ENCODE data around the gene ADARB2. TPM values are rescaled to one million over a fixed set of nuclear protein-coding genes. Genes with fewer than 3 reads are reported as not detected.

Gene ADARB2
- total and polyA plus RNA-seq, 3 experiments from 2014 or later, result not detected

DNA sequence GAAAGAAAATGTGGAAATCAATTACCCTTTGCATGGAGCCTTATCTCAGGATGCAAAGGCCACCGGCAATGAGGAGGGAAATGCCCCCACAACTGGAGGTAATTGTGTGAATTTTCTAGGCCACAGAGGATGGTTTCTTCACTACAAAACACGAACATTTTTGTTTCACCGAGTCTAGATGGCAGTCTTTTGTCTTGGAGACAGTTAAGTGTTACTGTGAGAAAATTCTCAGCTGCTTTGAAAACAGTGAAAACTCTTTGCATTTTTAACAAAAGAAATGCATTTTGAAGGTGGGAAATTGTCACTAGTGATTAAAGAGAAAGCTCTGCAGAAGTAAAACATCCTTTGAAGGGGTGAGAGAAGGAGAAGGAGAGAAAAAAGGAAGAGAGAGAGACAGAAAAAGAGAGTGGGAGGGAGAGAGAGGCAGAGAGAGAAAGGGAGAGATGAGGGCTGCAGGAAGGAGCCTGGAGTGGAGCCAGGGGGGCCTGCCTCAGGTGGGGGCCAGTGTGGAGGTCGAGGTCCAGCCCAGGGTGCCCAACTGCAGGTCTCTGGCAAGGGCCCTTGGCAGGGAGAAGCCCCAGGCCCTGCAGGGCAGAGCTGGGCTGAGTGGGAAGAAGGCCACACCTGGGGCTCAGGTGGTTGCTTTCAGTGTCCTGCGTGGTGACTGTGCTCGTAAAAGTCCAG, 261.4 kb downstream of the ADARB2 start:
- H3K4me1 ChIP-seq (ENCODE audit: insufficient read depth, low read length), result no peaks in the 10 kb centered on the region
- H3K4me3 ChIP-seq (ENCODE audit: low read length), result no peak overlapping the region
- DNase-seq, result no peak
- H3K27ac ChIP-seq (ENCODE audit: low read depth, low read length), result no peak overlapping the region
- no peak overlapping the region for H3K27ac Mint-ChIP-seq
- H3K27me3 ChIP-seq (ENCODE audit: insufficient read depth, low read length, poor library complexity, severe bottlenecking), result no peaks in the 10 kb centered on the region
- H3K9me3 Mint-ChIP-seq, result no peaks in the 10 kb centered on the region
- no peaks in the 10 kb centered on the region for H3K9me3 ChIP-seq (ENCODE audit: low read length)
- ChIA-PET POLR2A (no interaction called here), CTCF (no interaction called here)
- no peak overlapping the region for H3K4me3 Mint-ChIP-seq
- no peaks in the 10 kb centered on the region for H3K36me3 Mint-ChIP-seq
- H3K36me3 ChIP-seq (ENCODE audit: insufficient read depth, low read length), result no peaks in the 10 kb centered on the region
- H3K4me1 Mint-ChIP-seq, result no peaks in the 10 kb centered on the region
- H3K27me3 Mint-ChIP-seq, result peaks cover 8 to 16% of the 10 kb centered on the region in 2 donors

DNA sequence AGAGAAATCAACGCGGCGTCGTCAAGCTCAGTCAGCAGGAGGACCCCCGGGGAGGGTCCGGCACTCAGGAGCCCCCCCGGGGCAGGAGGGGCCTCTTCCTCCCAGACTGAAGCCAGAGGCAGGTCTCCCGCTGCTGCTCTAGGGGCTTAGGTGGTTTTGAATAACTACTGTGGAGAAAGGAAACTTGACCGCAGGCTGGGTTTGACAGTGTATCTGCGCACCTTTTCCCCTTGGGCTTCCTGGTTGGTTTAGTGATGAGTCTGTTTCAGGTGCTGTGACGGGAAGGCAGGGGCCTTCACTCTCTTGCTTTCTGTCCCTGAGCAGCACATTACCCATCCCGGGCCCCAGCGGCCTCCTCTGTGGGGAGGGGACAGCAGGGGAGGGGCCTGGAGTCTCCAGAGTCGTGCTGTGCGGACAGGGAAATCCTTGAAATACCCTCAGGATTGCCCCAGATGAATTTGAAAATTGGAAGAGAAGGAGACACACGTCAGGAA, 262.2 kb downstream of the ADARB2 start:
- Histone ChIP-seq H3K27me3 (ENCODE audit: insufficient read depth, low read length, poor library complexity, severe bottlenecking) (no peaks in the 10 kb centered on the region), H3K27ac (ENCODE audit: low read depth, low read length) (no peak overlapping the region), H3K9me3 (ENCODE audit: low read length) (no peaks in the 10 kb centered on the region), H3K36me3 (ENCODE audit: insufficient read depth, low read length) (no peaks in the 10 kb centered on the region), H3K4me1 (ENCODE audit: insufficient read depth, low read length) (no peaks in the 10 kb centered on the region), H3K4me3 (ENCODE audit: low read length) (no peak overlapping the region)
- Mint-ChIP-seq H3K4me3 (no peak overlapping the region), H3K36me3 (no peaks in the 10 kb centered on the region), H3K27ac (no peak overlapping the region), H3K9me3 (no peaks in the 10 kb centered on the region), H3K27me3 (peaks cover 8 to 12% of the 10 kb centered on the region in 2 donors), H3K4me1 (no peaks in the 10 kb centered on the region)
- CTCF ChIA-PET, result no interaction called here
- no peak for DNase-seq
- POLR2A ChIA-PET, result no interaction called here

DNA sequence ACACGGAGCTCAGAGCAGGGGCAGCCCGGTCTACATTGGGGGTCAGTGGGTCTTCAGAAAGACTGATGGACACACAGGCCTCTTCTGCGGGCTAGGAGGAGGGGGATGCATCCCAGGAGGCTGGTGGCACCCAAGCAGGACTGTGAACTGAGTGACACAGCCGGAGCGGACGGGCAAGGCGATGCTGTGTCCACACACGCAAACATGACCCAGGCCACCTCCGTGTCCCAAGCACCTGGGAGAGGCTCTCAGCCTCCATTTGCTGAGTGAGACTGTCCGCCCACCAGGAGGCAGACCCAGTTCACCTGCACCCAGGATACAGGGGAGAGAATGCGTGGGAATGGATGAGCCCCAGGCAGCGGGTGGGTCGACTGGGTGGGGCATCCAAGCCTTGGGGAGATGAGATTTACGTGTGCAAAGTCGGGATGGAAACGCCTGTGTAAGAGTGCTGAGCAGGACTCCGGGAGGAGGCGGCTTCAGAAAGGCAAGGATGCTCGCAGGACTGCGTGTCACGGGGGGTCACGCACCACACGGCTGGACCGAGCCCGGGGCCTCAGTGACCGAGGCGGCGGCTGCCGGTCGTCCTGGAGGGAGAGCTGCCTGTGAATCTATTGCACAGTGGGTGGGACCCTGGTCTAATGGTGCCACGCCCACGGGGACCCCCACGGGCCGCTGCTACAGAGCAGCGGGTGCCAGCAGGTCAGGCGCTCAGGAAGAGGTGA, 262.8 kb downstream of the ADARB2 start:
- Mint-ChIP-seq H3K9me3 (no peaks in the 10 kb centered on the region), H3K4me3 (no peak overlapping the region), H3K27ac (no peak overlapping the region), H3K36me3 (no peaks in the 10 kb centered on the region), H3K27me3 (peaks cover 8 to 11% of the 10 kb centered on the region in 2 donors), H3K4me1 (no peaks in the 10 kb centered on the region)
- no peaks in the 10 kb centered on the region for H3K4me1 ChIP-seq (ENCODE audit: insufficient read depth, low read length)
- no peaks in the 10 kb centered on the region for H3K9me3 ChIP-seq (ENCODE audit: low read length)
- no peaks in the 10 kb centered on the region for H3K27me3 ChIP-seq (ENCODE audit: insufficient read depth, low read length, poor library complexity, severe bottlenecking)
- no peaks in the 10 kb centered on the region for H3K36me3 ChIP-seq (ENCODE audit: insufficient read depth, low read length)
- CTCF ChIA-PET, result no interaction called here
- DNase-seq, result no peak
- H3K27ac ChIP-seq (ENCODE audit: low read depth, low read length), result no peak overlapping the region
- H3K4me3 ChIP-seq (ENCODE audit: low read length), result no peak overlapping the region
- POLR2A ChIA-PET, result no interaction called here

DNA sequence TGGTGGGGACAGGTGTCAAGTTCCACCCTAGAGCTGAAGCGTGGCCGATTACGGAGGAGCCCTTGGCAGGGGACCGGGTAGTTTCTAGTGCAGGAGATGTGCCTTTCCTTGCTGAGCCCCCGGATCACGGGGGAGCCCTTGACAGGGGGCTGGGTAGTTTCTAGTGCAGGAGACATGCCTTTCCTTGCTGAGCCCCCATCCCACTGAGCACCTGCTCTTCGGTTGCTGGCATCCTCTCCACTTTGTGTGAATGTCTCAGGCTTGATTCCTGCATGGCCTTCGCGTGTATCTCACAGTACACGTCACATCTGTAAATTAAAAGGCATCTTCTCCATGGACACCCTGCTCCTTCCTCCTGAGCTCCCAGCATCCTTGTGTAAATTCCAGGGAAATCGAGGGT, 263.5 kb downstream of the ADARB2 start:
- peaks cover 7 to 8% of the 10 kb centered on the region in 2 donors for H3K27me3 Mint-ChIP-seq
- H3K4me1 Mint-ChIP-seq, result no peaks in the 10 kb centered on the region
- DNase-seq, result no peak
- H3K9me3 Mint-ChIP-seq, result no peaks in the 10 kb centered on the region
- peak overlapping the region in 1 of 8 donors; percentile 36 for H3K27ac Mint-ChIP-seq
- ChIA-PET CTCF (no interaction called here), POLR2A (no interaction called here)
- H3K4me1 ChIP-seq (ENCODE audit: insufficient read depth, low read length), result no peaks in the 10 kb centered on the region
- H3K9me3 ChIP-seq (ENCODE audit: low read length), result no peaks in the 10 kb centered on the region
- H3K4me3 ChIP-seq (ENCODE audit: low read length), result no peak overlapping the region
- H3K27me3 ChIP-seq (ENCODE audit: insufficient read depth, low read length, poor library complexity, severe bottlenecking), result no peaks in the 10 kb centered on the region
- no peak overlapping the region for H3K27ac ChIP-seq (ENCODE audit: low read depth, low read length)
- H3K36me3 Mint-ChIP-seq, result no peaks in the 10 kb centered on the region
- H3K4me3 Mint-ChIP-seq, result no peak overlapping the region
- H3K36me3 ChIP-seq (ENCODE audit: insufficient read depth, low read length), result no peaks in the 10 kb centered on the region

DNA sequence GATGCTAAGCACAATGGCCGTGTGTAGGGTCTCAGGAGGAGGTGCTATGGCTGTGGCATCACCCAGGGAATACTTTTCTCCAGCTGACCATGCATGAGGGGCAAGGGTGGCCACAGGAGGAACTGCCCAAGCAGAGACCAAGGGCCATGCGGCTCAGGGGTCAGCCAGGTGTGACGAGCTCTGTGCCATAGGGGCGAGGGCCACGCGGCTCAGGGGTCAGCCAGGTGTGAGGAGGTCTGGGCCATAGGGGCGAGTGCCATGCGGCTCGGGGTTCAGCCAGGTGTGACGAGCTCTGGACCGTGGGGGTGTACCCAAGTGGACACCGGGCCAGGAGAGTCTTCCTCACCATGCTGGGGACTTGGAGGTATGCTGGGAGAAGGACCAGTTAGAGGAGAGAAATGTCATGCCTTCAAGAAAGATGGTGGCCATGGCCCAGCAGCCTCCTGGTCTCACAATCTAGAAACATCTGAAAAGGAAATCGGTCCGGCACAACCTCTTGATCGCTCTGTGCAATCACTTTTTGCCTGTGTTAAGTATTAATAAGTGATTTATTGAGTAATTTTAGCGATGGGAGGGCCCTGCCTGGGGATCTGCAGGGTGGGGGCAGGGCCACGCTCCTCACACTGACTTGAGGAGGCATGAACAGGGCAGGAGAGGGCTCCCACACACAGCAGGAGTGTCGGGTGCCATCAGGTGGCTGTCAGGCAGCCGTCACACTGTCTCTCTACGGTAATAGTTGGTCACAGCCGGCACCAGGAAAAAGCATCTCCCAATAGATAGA, 265.0 kb downstream of the ADARB2 start:
- no peaks in the 10 kb centered on the region for H3K4me1 Mint-ChIP-seq
- no peaks in the 10 kb centered on the region for H3K9me3 ChIP-seq (ENCODE audit: low read length)
- POLR2A ChIA-PET, result no interaction called here

DNA sequence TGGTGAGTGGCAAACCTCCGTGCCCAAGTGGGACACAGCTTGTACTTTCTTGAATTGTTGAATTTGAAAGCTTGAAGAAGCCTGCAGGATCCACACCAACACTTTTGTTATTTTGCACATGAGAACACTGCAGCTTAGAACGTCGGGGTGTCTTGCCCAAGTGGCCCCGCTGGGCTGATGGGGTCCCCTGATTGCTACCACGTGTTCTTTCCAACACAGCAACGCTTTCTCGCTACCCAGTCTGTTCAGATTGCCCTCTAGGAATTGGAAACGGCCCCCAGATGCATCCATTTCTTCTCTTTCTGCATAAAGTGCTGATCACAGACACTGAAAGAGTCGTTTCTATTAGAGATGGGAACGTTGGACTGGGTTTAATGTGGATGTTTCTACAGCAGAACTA, 268.5 kb downstream of the ADARB2 start:
- no peak for DNase-seq
- H3K27me3 Mint-ChIP-seq, result peaks cover 3 to 8% of the 10 kb centered on the region in 2 donors
- Histone ChIP-seq H3K27me3 (ENCODE audit: insufficient read depth, low read length, poor library complexity, severe bottlenecking) (no peaks in the 10 kb centered on the region), H3K27ac (ENCODE audit: low read depth, low read length) (no peak overlapping the region), H3K4me1 (ENCODE audit: insufficient read depth, low read length) (no peaks in the 10 kb centered on the region), H3K9me3 (ENCODE audit: low read length) (no peaks in the 10 kb centered on the region), H3K4me3 (ENCODE audit: low read length) (no peak overlapping the region), H3K36me3 (ENCODE audit: insufficient read depth, low read length) (no peaks in the 10 kb centered on the region)
- H3K9me3 Mint-ChIP-seq, result no peaks in the 10 kb centered on the region
- no peak overlapping the region for H3K4me3 Mint-ChIP-seq
- no peaks in the 10 kb centered on the region for H3K36me3 Mint-ChIP-seq
- ChIA-PET CTCF (no interaction called here), POLR2A (no interaction called here)
- H3K27ac Mint-ChIP-seq, result no peak overlapping the region
- no peaks in the 10 kb centered on the region for H3K4me1 Mint-ChIP-seq

More for the DNA sequence above, 265.0 kb downstream of the ADARB2 start:
- no peaks in the 10 kb centered on the region for H3K36me3 Mint-ChIP-seq
- Histone ChIP-seq H3K4me1 (ENCODE audit: insufficient read depth, low read length) (no peaks in the 10 kb centered on the region), H3K4me3 (ENCODE audit: low read length) (no peak overlapping the region), H3K27ac (ENCODE audit: low read depth, low read length) (no peak overlapping the region), H3K36me3 (ENCODE audit: insufficient read depth, low read length) (no peaks in the 10 kb centered on the region), H3K27me3 (ENCODE audit: insufficient read depth, low read length, poor library complexity, severe bottlenecking) (no peaks in the 10 kb centered on the region)
- peaks cover 4 to 8% of the 10 kb centered on the region in 2 donors for H3K27me3 Mint-ChIP-seq
- H3K9me3 Mint-ChIP-seq, result no peaks in the 10 kb centered on the region
- CTCF ChIA-PET, result no interaction called here
- DNase-seq, result no peak
- H3K27ac Mint-ChIP-seq, result no peak overlapping the region
- no peak overlapping the region for H3K4me3 Mint-ChIP-seq

DNA sequence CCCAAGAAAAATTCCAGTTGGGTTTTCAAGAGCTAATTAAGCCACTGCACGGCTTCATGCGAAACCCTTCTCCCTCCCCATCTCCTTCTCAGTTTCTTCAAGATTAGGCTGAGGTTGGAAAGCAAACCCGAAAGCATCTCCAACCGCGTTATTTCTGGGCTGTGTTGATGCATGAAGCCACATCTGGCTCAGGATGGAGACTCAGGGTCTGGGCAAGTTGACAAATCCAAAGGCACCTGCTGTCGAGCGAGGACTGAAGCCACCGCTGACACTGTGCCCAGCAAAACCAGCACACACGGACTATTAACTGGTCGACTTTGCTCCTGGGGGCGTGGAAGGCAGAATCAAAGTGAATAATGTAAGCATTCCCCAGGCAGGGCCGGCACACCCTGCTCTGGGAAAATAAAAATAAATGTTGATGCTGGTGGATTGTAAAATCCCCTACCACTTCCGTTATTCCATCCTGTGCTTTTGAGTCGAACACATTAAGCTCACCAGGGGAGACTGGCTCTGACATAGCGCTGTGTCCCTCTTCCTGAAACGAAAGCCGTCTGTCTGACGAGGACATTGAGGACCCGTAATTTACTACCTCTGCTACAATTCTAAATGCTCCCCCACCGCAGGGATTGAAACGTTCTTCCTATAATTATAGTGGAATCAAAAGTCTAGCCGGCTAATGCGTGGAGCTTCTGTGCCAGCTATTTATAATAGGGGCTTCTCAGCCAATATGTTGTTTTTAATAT, 269.8 kb downstream of the ADARB2 start:
- Histone ChIP-seq H3K27ac (ENCODE audit: low read depth, low read length) (no peak overlapping the region), H3K27me3 (ENCODE audit: insufficient read depth, low read length, poor library complexity, severe bottlenecking) (no peaks in the 10 kb centered on the region), H3K9me3 (ENCODE audit: low read length) (no peaks in the 10 kb centered on the region), H3K36me3 (ENCODE audit: insufficient read depth, low read length) (no peaks in the 10 kb centered on the region), H3K4me3 (ENCODE audit: low read length) (no peak overlapping the region), H3K4me1 (ENCODE audit: insufficient read depth, low read length) (no peaks in the 10 kb centered on the region)
- ChIA-PET CTCF (no interaction called here), POLR2A (no interaction called here)
- no peaks in the 10 kb centered on the region for H3K36me3 Mint-ChIP-seq
- H3K4me3 Mint-ChIP-seq, result no peak overlapping the region
- H3K27me3 Mint-ChIP-seq, result peaks cover 2 to 3% of the 10 kb centered on the region in 2 donors
- no peaks in the 10 kb centered on the region for H3K4me1 Mint-ChIP-seq
- H3K27ac Mint-ChIP-seq, result peak overlapping the region in 1 of 8 donors; percentile 65
- no peak for DNase-seq
- H3K9me3 Mint-ChIP-seq, result no peaks in the 10 kb centered on the region
